Ureter (tissue), 1 donor: ENCODE results near the gene ITPK1. TPM values are rescaled to one million over a fixed set of nuclear protein-coding genes. Genes with fewer than 3 reads are reported as not detected.

Source experiments
- DNase-seq: peaks from one replicate; pipeline ENCODE4 v3.0.0-alpha.2; 2020; ENCODE audit warnings: low spot score
- total RNA-seq: library from RNA; stranded (reverse); gene quantifications from one replicate; pipeline ENCODE4 v1.2.4, GENCODE V29; 2023
- donor health status: DM: yes; HTN: yes; CAD: no.

ITPK1 gene
- total RNA-seq, 1 donor from 2014 or later, result 70.4 TPM

DNA sequence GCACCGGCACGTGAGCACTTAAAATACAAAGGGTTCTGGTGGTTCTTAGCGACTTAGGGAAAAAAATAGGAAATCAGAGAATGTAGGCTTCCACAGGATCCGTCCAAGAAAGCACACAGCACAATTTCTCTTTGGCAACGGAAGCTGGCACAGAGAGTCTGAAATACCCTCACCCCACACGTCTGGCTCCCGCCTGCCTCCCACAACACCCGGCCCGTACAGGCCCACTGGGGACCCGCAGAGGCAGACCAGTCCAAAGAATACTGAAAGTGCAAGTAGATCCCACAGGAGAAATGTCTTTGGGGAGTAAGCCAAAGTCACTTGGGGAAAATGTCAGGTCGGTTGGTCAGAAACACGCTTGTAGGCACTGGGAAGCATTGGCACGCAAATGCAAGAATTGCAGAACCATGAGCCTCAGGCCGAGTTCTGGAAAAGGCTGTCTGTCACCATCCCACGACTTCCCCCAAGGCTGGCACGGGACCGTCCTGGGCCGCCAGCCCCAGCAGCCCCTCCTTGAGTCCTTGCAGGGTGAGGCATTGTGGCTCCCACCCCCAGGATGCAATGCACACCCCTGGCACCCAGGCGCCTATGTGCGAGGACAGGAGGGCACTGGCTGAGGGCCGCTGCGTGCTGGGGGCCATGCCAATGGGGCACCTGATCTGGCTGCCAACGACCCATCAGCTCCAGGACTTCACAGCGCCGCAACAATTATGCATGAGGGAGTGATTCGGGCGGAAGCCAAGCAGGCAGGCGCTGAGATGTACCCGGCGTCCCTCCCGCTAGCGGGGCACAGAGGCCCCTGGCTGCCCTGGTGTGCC lies 163.0 kb downstream of the ITPK1 start:
- no peak for DNase-seq

DNA sequence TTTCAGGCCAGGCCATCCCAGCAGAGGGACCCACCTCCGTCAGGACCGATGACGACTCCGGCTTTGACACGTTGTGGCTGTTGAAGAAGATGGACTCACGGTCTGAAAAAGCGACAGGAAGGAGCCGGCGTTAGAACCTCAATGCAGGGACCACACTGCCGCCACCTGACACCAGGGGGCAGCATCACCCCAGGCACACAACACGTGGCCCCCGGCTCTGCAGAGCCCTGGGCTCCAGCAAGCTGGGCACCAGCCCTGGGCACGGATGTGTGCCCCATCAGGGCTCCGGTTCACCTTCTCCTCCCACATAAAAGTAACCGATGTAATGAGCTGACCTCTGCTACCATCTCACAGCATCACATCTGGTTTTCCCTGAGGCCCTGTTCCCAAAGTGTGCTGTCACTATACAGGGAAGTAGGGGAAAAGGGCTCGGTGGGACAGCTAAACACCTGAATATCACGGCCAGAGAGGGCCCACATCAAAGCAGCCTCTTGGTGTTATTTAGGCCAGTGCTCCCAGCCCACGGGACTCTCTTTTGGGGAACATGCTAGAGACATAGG lies 163.7 kb downstream of the ITPK1 start:
- DNase-seq, result peak; percentile 83

DNA sequence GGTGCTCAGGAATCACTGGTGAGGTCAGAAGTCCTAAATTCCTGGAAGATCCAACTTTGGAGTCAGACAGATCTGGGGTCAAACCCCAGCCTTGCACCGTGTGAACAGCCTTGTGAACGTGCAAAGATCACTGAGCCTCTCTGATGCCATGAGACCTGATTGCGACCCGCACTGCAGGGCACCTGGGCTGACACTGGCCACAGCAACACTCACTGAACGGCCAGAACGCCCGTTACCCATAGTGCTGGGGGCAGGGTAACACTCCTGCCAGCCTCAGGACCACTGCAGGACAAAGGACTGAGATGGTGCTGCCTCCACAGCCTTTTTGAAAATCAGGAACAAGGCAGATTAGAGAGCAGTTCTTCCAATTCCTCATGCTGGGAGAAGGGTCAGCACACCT lies 164.5 kb downstream of the ITPK1 start:
- no peak for DNase-seq

GRCh38 chr14:92950773-92951172 lies 165.0 kb downstream of the ITPK1 start:
- DNase-seq, result no peak

GRCh38 chr14:92950193-92950540 lies 165.6 kb downstream of the ITPK1 start:
- DNase-seq, result no peak

DNA sequence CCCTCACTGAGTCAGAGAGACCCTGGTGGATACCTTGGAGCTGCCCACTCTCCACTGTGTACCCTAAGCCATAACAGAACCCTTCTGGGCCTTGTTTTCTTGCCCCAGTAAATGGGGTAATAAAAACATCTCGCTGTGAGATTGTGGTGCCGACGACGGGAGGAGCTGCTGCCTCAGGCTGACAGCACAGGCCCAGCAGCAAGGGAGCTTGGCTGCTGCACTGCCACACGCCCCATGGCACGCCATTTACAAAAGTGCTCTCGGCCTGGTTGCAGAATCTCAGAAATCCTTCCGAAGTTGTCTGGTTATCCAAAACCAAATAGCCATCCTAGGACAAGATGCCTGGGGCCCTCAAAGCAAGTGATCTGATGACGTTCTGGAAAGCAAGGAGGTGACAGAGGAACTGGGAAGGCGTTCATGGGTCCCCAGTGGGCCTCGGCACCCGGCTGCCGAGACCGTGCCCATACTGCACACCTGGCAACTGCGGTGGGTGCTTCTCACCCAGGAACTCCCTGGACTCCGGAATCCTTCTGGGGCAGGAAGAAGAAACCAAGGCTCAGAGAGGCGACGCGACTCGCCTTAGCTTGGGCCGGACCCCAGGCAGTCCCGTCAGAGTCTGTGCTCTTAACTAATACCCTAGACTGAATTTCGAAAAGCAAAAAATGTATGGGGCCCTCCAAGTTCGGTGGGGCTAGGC lies 166.1 kb downstream of the ITPK1 start:
- DNase-seq, result no peak

DNA sequence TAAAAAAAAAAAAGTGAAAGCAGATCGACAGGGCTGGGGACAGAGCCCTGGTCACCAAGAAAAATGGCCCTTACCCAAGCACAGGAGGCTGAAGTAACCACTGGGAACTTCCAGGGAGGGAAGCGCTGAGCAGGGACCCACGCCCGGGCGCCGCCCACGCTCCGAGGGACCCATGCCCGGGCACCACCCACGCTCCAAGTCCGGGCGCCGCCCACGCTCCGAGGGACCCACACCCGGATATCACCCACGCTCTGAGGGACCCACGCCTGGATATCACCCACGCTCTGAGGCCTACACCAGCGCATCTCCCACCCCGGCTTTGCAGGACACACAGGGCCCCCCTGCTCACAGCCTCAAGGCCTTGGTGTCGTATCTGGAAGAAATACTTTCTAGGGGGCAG lies 167.1 kb downstream of the ITPK1 start:
- no peak for DNase-seq

DNA sequence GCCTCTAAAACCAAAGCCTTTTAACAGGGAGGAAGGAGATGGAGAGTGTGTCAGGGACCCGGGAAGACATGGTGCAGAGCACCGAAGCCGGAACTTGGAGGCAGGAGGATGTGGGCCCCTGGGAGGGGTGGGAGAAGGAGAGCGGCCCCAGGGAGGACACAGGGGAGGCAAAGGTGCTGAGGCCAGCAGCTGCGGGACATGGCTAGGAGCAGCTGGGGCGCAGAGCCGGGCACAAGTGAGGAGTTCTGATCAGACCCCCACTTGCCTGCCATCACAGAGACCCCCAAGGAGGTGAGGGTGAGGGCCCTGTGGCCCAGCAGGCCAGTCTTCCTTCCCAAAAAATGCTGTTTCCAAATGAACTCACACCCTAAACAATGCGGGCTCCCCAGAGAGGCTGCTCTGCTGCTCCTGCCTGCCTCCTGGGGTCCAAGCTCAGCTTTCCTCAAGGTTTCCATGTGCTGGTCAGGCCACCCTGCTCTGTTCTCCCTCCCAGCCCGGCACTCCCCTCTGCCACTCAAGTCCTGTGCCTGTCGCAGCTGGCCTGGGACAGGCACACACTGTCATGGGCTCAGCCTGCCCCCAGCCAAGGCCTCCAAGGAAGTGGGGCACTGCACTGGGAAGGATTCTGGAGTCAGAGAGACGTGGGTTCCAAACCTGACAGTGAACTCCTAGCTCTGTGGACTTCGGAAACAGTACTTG lies 168.7 kb downstream of the ITPK1 start:
- DNase-seq, result no peak

GRCh38 chr14:92945959-92946846 lies 169.5 kb downstream of the ITPK1 start:
- peak; percentile 88 for DNase-seq

GRCh38 chr14:92945544-92945943 lies 170.2 kb downstream of the ITPK1 start:
- no peak for DNase-seq

DNA sequence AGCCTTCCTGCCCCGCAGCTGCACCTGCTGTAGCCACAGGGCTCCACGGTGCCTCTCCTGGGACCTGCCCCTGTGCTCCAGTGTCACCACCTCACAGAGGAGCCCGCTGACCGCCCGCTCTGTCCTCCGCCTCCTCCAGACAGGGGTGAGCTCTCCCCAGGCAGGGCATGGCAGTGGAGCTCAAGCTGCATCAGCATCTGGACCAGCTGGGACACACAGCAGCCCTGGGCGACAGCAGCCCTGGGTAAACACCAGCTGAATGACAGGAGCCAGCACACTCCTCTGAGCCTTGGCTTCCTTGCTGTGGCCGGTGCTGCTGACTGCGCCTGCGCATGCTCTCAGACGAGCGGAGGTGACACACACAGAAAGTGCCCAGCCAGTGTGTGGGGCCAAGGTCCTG lies 170.7 kb downstream of the ITPK1 start:
- no peak for DNase-seq

DNA sequence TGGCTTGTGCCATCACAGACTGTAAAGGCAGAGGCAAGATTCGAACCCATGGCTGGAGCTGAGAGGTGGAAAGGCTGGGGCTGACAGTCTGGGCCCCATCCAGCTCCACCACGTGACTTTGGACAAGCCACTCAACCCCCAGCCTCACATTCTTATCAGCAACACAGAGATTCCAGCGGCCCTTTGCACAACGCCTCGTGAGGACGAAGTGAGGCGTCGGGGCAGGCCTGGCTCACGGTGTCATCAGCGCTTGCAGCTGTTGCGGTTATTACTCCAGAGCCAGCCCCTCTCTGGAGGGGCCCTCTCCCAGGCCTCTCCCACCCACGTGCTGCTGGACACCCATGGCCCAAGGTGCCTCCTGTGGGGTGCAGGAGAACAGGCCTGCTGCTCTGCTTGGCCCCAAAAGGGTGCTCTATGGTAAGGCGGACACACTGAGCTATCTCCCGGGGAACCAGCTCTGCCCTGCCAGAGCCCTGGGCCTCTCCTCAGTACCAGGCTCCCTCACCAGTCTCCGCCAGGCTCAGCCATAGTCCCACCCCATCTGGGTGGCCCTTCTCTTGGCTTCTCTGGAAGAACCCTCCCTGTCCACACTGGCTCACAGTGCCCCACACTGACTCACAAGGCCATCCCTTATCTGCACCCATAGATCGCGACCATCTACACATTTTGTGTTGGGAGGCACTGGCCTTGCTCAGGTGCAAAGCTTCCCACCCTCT lies 171.7 kb downstream of the ITPK1 start:
- no peak for DNase-seq

- no peak for DNase-seq
These were observed 172.6 kb downstream of the ITPK1 start for GRCh38 chr14:92942976-92943710.

DNA sequence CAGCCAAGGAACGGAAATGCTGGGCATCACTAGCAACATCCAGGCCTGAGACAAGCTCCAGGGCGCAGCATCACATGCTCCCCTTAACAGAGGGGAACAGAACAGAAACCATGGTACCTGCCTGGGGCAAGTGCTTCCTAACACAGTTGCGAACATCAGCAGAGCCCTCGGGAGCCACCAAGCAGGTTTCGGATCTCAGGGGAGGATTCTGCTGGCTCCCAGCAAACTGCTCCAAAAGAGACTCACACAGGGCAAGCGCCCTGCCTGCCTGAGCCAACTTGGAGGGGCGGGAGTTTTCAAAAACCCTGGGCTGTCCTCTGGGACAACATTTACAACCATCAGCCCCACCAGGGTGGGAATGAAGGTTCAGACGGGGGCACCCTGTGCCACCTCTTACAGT lies 173.1 kb downstream of the ITPK1 start:
- DNase-seq, result no peak

GRCh38 chr14:92942136-92942535 lies 173.6 kb downstream of the ITPK1 start:
- no peak for DNase-seq

DNA sequence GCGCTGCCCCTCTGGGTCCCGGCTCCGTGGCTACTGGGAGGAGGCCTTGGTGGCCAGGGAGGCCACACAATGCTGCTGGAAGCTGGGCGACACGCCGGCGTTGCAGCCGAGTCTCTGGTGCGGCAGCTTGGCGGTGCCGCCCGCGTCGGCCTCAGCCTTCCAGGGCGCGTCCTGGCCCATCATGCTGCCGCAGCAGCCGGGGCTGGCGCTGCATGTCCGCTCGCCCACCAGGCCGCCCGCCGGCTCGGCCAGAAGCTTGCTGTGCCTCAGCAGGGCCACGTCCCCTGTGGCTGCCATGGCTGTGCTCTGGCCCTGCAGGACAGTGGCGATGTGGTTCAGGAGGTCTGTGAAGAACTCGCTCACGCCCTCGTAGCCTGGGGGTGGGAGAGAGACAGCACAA lies 174.2 kb downstream of the ITPK1 start:
- no peak for DNase-seq

DNA sequence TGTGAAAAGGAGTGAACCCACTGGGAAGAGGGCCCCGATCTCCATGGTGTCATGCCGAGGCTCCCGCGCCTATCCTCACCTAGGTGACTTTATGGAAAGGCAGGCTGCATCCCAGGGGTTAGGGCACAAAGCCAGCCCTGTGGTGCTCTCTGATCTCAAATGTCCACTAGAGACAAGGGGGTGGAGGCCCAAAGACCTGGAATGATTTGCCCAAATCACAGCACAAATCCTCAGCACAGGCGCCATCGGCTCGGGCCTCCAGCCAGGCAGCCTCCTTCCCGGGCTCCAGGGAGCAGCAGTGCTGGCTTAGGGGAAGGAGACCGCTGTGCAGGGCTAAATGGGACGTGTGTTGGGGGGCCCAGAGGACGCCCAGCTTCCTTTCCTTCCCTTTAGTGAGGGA lies 175.2 kb downstream of the ITPK1 start:
- DNase-seq, result no peak

DNA sequence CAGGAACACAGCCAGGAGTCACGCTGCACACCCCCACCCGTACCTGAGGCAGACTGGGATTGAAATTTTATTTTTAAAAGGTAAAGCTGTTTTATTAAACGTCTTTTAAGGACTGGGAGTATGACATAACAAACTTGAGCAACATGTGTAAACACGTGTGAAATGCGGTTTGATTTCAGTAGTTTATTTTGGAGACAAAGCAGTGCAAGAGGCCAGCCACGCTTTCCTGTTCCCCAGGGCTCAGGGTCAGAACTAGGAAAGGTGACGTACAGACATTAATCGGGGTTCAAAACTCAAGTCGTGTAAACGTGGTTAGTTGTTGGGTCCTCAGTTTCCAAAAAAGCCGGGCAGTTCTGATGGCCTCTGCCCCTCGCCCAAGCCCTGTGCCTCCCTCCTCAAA lies 176.0 kb downstream of the ITPK1 start:
- no peak for DNase-seq

DNA sequence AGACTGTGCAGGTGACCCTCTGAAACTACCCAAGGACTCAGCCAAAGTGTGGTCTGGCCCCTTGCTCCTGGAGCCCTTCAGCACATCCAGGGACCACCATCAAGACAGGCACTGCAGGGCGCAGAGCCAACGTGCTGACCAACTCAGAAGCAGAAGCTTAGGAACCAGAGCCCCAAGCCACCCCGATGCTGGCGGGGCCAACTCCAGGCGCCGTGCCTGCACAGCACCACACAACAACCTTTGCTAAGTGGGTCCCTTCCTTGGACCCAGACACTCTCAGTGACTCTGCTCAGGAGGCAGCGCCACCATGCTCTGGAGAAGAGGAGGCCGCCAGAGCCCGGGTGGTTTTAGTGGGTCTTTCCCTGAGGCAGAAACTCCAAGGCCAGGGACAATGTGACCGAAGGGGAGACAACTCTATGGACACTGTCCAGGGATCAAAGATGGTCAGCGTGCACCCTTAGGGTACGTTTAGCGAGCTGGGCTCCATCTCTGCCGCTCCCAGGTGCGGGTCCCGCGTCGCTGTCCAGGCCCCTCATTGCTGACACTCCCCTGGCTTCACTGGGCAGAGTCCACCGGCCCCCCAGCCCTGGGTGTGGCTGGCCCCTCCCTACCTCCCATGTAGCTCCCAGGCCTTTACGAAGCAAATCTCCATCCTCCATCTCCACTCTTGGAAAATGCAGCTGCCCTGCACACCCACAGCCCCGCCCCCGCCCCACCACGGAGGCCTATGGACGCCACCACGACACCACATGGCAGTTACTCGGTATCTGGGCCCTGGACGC lies 176.6 kb downstream of the ITPK1 start:
- no peak for DNase-seq
